OCI-LY7 (cell line): ENCODE results near the gene LCP2. TPM values are rescaled to one million over a fixed set of nuclear protein-coding genes. Genes with fewer than 3 reads are reported as not detected.

Experiments
- BruUV-seq: library from RNA; stranded (reverse); fragments of 400-500 nt; replicated peaks from 2 replicates; lab custom pipeline; 2021; lab: Mats Ljungman, UMichigan
- CTCF ChIA-PET: fragments of 300-600 bp; sonication (Branson Sonifier 250); formaldehyde crosslinking; loops from one replicate; lab custom pipeline; 2022; ENCODE audit warnings: antibody characterized with exemption; ENCODE audit not compliant: unreplicated experiment; lab: Charles Lee
- POLR2A ChIA-PET: fragments of 300-600 bp; sonication (Branson Sonifier 250); formaldehyde crosslinking; loops from one replicate; lab custom pipeline; 2022; ENCODE audit warnings: antibody characterized with exemption; lab: Charles Lee
- DNase-seq: peaks from one replicate; pipeline ENCODE4 v3.0.0-alpha.2; 2015; ENCODE audit warnings: low spot score
- H2AFZ ChIP-seq: fragments of 200-600 bp; sonication (generic), shearing (Covaris generic); 2 replicates; pipeline ENCODE4 v1.6.1; 2014; ENCODE audit warnings: mild to moderate bottlenecking, antibody characterized with exemption, low read length, moderate library complexity
- H3K27ac ChIP-seq: fragments of 200-600 bp; sonication (generic); 2 replicates; pipeline ENCODE4 v1.5.1; 2014; ENCODE audit warnings: mixed run types, low read depth, mild to moderate bottlenecking, moderate library complexity, low read length, inconsistent platforms; ENCODE audit not compliant: poor library complexity, severe bottlenecking
- H3K36me3 ChIP-seq: fragments of 200-600 bp; sonication (generic); 2 replicates; pipeline ENCODE4 v1.6.1; 2014; ENCODE audit warnings: mild to moderate bottlenecking, antibody characterized with exemption, low read length, moderate library complexity, mixed read lengths; ENCODE audit not compliant: insufficient read depth
- H3K4me1 ChIP-seq: fragments of 200-600 bp; sonication (generic); 2 replicates; pipeline ENCODE4 v1.5.1; 2014; ENCODE audit warnings: mild to moderate bottlenecking, low read length; ENCODE audit not compliant: insufficient read depth, poor library complexity, severe bottlenecking
- H3K4me2 ChIP-seq: fragments of 200-600 bp; sonication (generic); 2 replicates; pipeline ENCODE4 v1.6.1; 2014; ENCODE audit warnings: mild to moderate bottlenecking, low read length
- H3K4me3 ChIP-seq: fragments of 200-600 bp; sonication (generic); 2 replicates; pipeline ENCODE4 v1.5.1; 2014; ENCODE audit warnings: mild to moderate bottlenecking, low read depth, low read length; ENCODE audit not compliant: poor library complexity, severe bottlenecking
- H3K79me2 ChIP-seq: fragments of 200-600 bp; sonication (generic); 2 replicates; pipeline ENCODE4 v1.6.1; 2016; ENCODE audit warnings: low read depth, mild to moderate bottlenecking, low read length, moderate library complexity, mixed read lengths; ENCODE audit not compliant: insufficient read depth
- H3K9me2 ChIP-seq: fragments of 200-600 bp; sonication (generic); 2 replicates; pipeline ENCODE4 v1.6.1; 2016; ENCODE audit warnings: mild to moderate bottlenecking, low read length, mixed read lengths; ENCODE audit not compliant: insufficient read depth
- H3K9me3 ChIP-seq: fragments of 200-600 bp; sonication (generic); 2 replicates; pipeline ENCODE4 v1.6.1; 2014; ENCODE audit warnings: mild to moderate bottlenecking, mixed run types, low read length, mixed read lengths
- H4K20me1 ChIP-seq: fragments of 200-600 bp; sonication (generic); 2 replicates; pipeline ENCODE4 v1.6.1; 2014; ENCODE audit warnings: mild to moderate bottlenecking, antibody characterized with exemption, low read length, moderate library complexity, mixed read lengths; ENCODE audit not compliant: insufficient read depth
- EZH2phosphoT487 ChIP-seq: fragments of 200-600 bp; sonication (generic); IDR thresholded peaks from 2 replicates; pipeline ENCODE4 v1.6.1; 2018; ENCODE audit warnings: low read depth, borderline replicate concordance, mild to moderate bottlenecking, mixed run types, antibody characterized with exemption, low read length, moderate library complexity, mixed read lengths
- intact Hi-C: fragments of 100-400 bp; cut with micrococcal nuclease; formaldehyde crosslinking; loops from one replicate; pipeline ENCODE4 v1.10.0; 2022; ENCODE audit not compliant: unreplicated experiment
- total RNA-seq, 2 experiments: library from RNA; depleted of rRNA in 1 of 2; stranded (reverse); fragments of >200 nt in 1 of 2; shearing (Covaris generic) in 1 of 2; gene quantifications; 2 replicates each; pipeline ENCODE4 v1.2.3, GENCODE V29; 2014 to 2022
- TF ChIP-seq, protein P1 (sequence below): fragments of 200-600 bp; sonication (generic); conservative IDR thresholded peaks from 2 replicates; pipeline ENCODE4 v1.5.1; 2014; ENCODE audit warnings: mild to moderate bottlenecking, antibody characterized with exemption, low read length, moderate library complexity, mixed read lengths

Gene LCP2
- total RNA-seq, 2 experiments from 2014 or later, result 2.6 TPM; not detected in 1

DNA sequence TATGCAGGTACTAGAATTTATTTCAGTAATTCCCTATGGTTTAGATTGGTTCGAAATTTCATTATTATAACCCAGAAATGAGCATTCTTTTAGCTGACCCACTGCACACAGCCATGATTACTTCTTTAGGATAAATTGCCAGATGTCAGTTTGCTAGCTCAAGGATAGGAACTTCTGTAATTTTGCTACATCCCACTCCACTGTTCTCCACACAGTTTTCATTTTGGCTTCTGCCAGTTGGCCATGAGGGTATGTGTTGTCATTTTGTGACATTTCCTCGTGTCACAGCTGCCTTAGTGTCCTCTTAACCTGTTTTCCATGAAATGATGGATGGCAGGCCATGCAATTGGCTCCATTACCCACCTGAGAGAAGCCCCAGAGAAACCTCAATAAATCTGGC, 16.2 kb upstream of the LCP2 start:
- TF ChIP-seq, protein P1, sequence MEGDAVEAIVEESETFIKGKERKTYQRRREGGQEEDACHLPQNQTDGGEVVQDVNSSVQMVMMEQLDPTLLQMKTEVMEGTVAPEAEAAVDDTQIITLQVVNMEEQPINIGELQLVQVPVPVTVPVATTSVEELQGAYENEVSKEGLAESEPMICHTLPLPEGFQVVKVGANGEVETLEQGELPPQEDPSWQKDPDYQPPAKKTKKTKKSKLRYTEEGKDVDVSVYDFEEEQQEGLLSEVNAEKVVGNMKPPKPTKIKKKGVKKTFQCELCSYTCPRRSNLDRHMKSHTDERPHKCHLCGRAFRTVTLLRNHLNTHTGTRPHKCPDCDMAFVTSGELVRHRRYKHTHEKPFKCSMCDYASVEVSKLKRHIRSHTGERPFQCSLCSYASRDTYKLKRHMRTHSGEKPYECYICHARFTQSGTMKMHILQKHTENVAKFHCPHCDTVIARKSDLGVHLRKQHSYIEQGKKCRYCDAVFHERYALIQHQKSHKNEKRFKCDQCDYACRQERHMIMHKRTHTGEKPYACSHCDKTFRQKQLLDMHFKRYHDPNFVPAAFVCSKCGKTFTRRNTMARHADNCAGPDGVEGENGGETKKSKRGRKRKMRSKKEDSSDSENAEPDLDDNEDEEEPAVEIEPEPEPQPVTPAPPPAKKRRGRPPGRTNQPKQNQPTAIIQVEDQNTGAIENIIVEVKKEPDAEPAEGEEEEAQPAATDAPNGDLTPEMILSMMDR, result no peak
- TF ChIP-seq EZH2phosphoT487, result no peak
- no peak for DNase-seq
- intact Hi-C loops, result no loop called here
- Histone ChIP-seq H2AFZ (no peak overlapping the region), H3K36me3 (no peaks in the 10 kb centered on the region), H3K4me1 (peaks cover 4% of the 10 kb centered on the region), H3K4me2 (no peak overlapping the region), H4K20me1 (no peaks in the 10 kb centered on the region), H3K79me2 (no peaks in the 10 kb centered on the region), H3K9me3 (no peaks in the 10 kb centered on the region), H3K27ac (no peak overlapping the region), H3K4me3 (no peak overlapping the region), H3K9me2 (no peaks in the 10 kb centered on the region)
- CTCF ChIA-PET, result no interaction called here
- BruUV-seq, result no TSS peak
- POLR2A ChIA-PET, result interaction anchor here (0.8 kb wide), 1 partner anchor 10 kb away, joined by 3 read pairs; no protein-coding TSS in a partner anchor

GRCh38 chr5:170313344-170313743, 15.8 kb upstream of the LCP2 start:
- no peak for DNase-seq
- no peak overlapping the region for H3K27ac ChIP-seq
- no peak overlapping the region for H3K4me3 ChIP-seq
- ChIA-PET CTCF (no interaction called here), POLR2A (interaction anchor here (0.8 kb wide), 1 partner anchor 10 kb away, joined by 3 read pairs; no protein-coding TSS in a partner anchor)
- H3K9me3 ChIP-seq, result no peaks in the 10 kb centered on the region
- no peaks in the 10 kb centered on the region for H3K36me3 ChIP-seq
- intact Hi-C loops, result no loop called here
- TF ChIP-seq, protein P1, result no peak
- TF ChIP-seq EZH2phosphoT487, result no peak
- no peaks in the 10 kb centered on the region for H3K79me2 ChIP-seq
- no TSS peak for BruUV-seq
- no peak overlapping the region for H2AFZ ChIP-seq
- no peaks in the 10 kb centered on the region for H4K20me1 ChIP-seq
- no peaks in the 10 kb centered on the region for H3K9me2 ChIP-seq
- H3K4me2 ChIP-seq, result no peak overlapping the region
- H3K4me1 ChIP-seq, result peaks cover 4% of the 10 kb centered on the region

DNA sequence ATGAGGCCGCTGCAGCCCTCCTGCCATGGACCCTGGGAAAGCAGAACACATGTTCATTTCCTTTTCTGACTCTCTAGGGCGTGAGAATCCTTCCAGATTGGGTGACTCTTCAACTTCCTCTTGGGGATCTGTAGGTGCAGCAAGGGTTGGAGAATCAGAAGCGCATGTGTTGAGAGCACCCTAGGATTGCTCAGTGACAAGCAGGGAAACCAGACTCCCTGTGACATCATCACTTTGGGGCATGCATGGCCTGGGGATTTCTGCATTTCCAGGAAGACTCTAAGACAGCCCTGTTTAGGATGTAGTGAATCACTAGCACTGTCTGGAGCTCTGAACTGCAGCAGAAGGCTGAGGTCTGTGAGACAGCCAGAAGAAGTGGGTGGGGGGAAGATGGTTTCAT, 15.1 kb upstream of the LCP2 start:
- H3K36me3 ChIP-seq, result no peaks in the 10 kb centered on the region
- TF ChIP-seq, protein P1, result no peak
- TF ChIP-seq EZH2phosphoT487, result no peak
- H3K9me2 ChIP-seq, result no peaks in the 10 kb centered on the region
- BruUV-seq, result no TSS peak
- no peak overlapping the region for H3K4me2 ChIP-seq
- DNase-seq, result no peak
- ChIA-PET CTCF (no interaction called here), POLR2A (no interaction called here)
- H3K4me3 ChIP-seq, result no peak overlapping the region
- no peaks in the 10 kb centered on the region for H3K79me2 ChIP-seq
- no peak overlapping the region for H2AFZ ChIP-seq
- intact Hi-C loops, result no loop called here
- peaks cover 4% of the 10 kb centered on the region for H3K4me1 ChIP-seq
- no peaks in the 10 kb centered on the region for H3K9me3 ChIP-seq
- H3K27ac ChIP-seq, result no peak overlapping the region
- no peaks in the 10 kb centered on the region for H4K20me1 ChIP-seq
